ENCODE measurements around the gene GOLGA6B. TPM values are rescaled to one million over a fixed set of nuclear protein-coding genes. Genes with fewer than 3 reads are reported as not detected.
"Not testable (repeated sequence)": the region's sequence is repeated elsewhere in the genome, so short reads cannot be mapped to it uniquely, and the experiment has no call there.

Gene GOLGA6B
- total RNA-seq, 2 donors from 2014 or later, result not detected

- no peaks in the 10 kb centered on the region for H3K27me3 ChIP-seq
- intact Hi-C loops (cut with DNase I), result no loop called here
- H3K9ac ChIP-seq (ENCODE audit: low read depth in 2 of 2, low read length in 2 of 2), result no peak overlapping the region
- H3K4me3 ChIP-seq, result no peak overlapping the region
- no peak overlapping the region for H3K27ac ChIP-seq
- TF ChIP-seq, protein P1, sequence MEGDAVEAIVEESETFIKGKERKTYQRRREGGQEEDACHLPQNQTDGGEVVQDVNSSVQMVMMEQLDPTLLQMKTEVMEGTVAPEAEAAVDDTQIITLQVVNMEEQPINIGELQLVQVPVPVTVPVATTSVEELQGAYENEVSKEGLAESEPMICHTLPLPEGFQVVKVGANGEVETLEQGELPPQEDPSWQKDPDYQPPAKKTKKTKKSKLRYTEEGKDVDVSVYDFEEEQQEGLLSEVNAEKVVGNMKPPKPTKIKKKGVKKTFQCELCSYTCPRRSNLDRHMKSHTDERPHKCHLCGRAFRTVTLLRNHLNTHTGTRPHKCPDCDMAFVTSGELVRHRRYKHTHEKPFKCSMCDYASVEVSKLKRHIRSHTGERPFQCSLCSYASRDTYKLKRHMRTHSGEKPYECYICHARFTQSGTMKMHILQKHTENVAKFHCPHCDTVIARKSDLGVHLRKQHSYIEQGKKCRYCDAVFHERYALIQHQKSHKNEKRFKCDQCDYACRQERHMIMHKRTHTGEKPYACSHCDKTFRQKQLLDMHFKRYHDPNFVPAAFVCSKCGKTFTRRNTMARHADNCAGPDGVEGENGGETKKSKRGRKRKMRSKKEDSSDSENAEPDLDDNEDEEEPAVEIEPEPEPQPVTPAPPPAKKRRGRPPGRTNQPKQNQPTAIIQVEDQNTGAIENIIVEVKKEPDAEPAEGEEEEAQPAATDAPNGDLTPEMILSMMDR (IDR thresholded peaks at IDR 0.05), result no peak
- no peaks in the 10 kb centered on the region for H3K4me1 ChIP-seq
- H3K36me3 ChIP-seq, result no peaks in the 10 kb centered on the region
- no peak for DNase-seq
- no peaks in the 10 kb centered on the region for H3K9me3 ChIP-seq
These were observed 44.4 kb downstream of the GOLGA6B start for GRCh38 chr15:72698938-72699337.

GRCh38 chr15:72700076-72700475, 45.6 kb downstream of the GOLGA6B start:
- no peak for DNase-seq
- Histone ChIP-seq H3K27me3 (no peaks in the 10 kb centered on the region), H3K4me1 (no peaks in the 10 kb centered on the region), H3K36me3 (no peaks in the 10 kb centered on the region), H3K27ac (no peak overlapping the region), H3K9ac (ENCODE audit: low read depth in 2 of 2, low read length in 2 of 2) (no peak overlapping the region), H3K4me3 (no peak overlapping the region), H3K9me3 (no peaks in the 10 kb centered on the region)
- TF ChIP-seq, protein P1 (IDR thresholded peaks at IDR 0.05), result no peak
- intact Hi-C loops (cut with DNase I), result no loop called here

DNA sequence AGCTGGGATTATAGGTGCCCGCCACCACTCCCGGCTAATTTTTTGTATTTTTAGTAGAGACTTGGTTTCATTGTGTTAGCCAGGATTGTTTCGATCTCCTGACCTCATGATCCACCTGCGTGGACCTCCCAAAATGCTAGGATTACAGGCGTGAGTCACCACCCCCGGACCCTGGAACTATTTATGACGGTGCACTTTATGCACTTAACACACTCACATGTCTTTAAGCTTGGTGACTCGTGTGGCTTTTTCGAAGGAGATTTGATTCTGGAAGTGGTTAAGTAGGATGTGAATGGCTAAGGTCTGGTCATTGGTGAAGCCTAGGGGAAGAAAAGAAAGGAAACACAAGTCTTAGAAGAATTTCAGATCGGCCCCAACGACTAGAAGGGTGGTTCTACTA, 51.8 kb downstream of the GOLGA6B start:
- Histone ChIP-seq H3K9ac (ENCODE audit: low read depth in 2 of 2, low read length in 2 of 2) (no peak overlapping the region), H3K4me1 (no peaks in the 10 kb centered on the region), H3K27me3 (no peaks in the 10 kb centered on the region), H3K27ac (no peak overlapping the region), H3K4me3 (no peak overlapping the region), H3K36me3 (no peaks in the 10 kb centered on the region), H3K9me3 (no peaks in the 10 kb centered on the region)
- intact Hi-C loops (cut with DNase I), result no loop called here
- DNase-seq, result no peak
- TF ChIP-seq, protein P1 (IDR thresholded peaks at IDR 0.05), result no peak

GRCh38 chr15:72708551-72709303, 54.2 kb downstream of the GOLGA6B start:
- H3K36me3 ChIP-seq; H3K27ac ChIP-seq; intact Hi-C loops (cut with DNase I); H3K9ac ChIP-seq (ENCODE audit: low read depth in 2 of 2, low read length in 2 of 2); H3K4me3 ChIP-seq; H3K4me1 ChIP-seq; H3K27me3 ChIP-seq; DNase-seq; H3K9me3 ChIP-seq: not testable (repeated sequence)

Other genes with a start within 250 kb of the GOLGA6B start
- gene ARIH1, start 180.4 kb upstream of the GOLGA6B start, total RNA-seq, result 100 to 1,000 TPM; 102 to 151 TPM
- not detected for gene HIGD2B, start 31.5 kb downstream of the GOLGA6B start, total RNA-seq
- gene BBS4, start 31.5 kb downstream of the GOLGA6B start, total RNA-seq, result 10 to 100 TPM; 10.7 to 13.7 TPM
- 10 to 100 TPM; 29.8 to 44.6 TPM for gene ADPGK, start 129.1 kb downstream of the GOLGA6B start, total RNA-seq

All from colonic mucosa (tissue), 4 donors.